Measurements from ENCODE around the gene KRTAP2-1.

- TF ChIP-seq FOXP2 (optimal IDR thresholded peaks at IDR 0.05; ENCODE audit: control extremely low read depth, extremely low read length, insufficient read depth): no peak
- TF ChIP-seq EZH2 (IDR thresholded peaks at IDR 0.05): no peak
These were observed 43.2 kb downstream of the KRTAP2-1 start for GRCh38 chr17:41003926-41004325.
